CD14-positive monocyte (primary cell): Measurements from ENCODE around the gene TRPC4AP. TPM values are rescaled to one million over a fixed set of nuclear protein-coding genes. Genes with fewer than 3 reads are reported as not detected.
A peak's percentile ranks its signal among the peaks of the same experiment; 100 is the strongest.

Experiments
- DNase-seq, 3 donors: peaks; one replicate each; pipeline ENCODE4 v3.0.0-alpha.2; 2011 to 2022
- H2AFZ ChIP-seq: 2 replicates; pipeline ENCODE4 v1.6.0; 2012; ENCODE audit warnings: mild to moderate bottlenecking, low read depth, low read length, inconsistent platforms; ENCODE audit not compliant: insufficient read depth, poor library complexity, severe bottlenecking
- H3K27ac ChIP-seq, 2 donors: 1 replicate in 1 of 2; 2 replicates in 1 of 2; pipeline ENCODE4 v1.5.1; 2012 to 2013; ENCODE audit warnings: low read length in 2 of 2, control low read depth in 1 of 2, inconsistent platforms in 1 of 2, low read depth in 1 of 2, mild to moderate bottlenecking in 1 of 2
- H3K27me3 ChIP-seq, 2 donors: one replicate each; pipeline versions ENCODE4 v1.6.0 to v1.6.1; 2011 to 2013; ENCODE audit warnings: low read length in 2 of 2; ENCODE audit not compliant: control insufficient read depth in 2 of 2, insufficient read depth in 2 of 2
- H3K36me3 ChIP-seq, 2 donors: replicated peaks in 1 of 2; 1 replicate in 1 of 2; 2 replicates in 1 of 2; pipeline versions ENCODE4 v1.5.1 to v1.6.1; 2012 to 2013; ENCODE audit warnings: low read length in 2 of 2, control low read depth in 1 of 2, inconsistent platforms in 1 of 2, mild to moderate bottlenecking in 1 of 2; ENCODE audit not compliant: insufficient read depth in 2 of 2, control insufficient read depth in 1 of 2
- H3K4me1 ChIP-seq, 2 donors: 1 replicate in 1 of 2; 2 replicates in 1 of 2; pipeline versions ENCODE4 v1.5.1 to v1.6.1; 2012 to 2013; ENCODE audit warnings: low read length in 2 of 2, control low read depth in 1 of 2, inconsistent platforms in 1 of 2, mild to moderate bottlenecking in 1 of 2, moderate library complexity in 1 of 2; ENCODE audit not compliant: insufficient read depth in 2 of 2, control insufficient read depth in 1 of 2
- H3K4me2 ChIP-seq: replicated peaks from 2 replicates; pipeline ENCODE3; 2012; ENCODE audit warnings: low read length, moderate library complexity, mild to moderate bottlenecking; ENCODE audit not compliant: poor library complexity, severe bottlenecking; ENCODE audit errors: extremely low read depth
- H3K4me3 ChIP-seq, 3 experiments: fragments of 200-600 bp in 1 of 3; sonication (generic) in 1 of 3; replicated peaks in 1 of 3; 1 replicate in 2 of 3; 2 replicates in 1 of 3; pipeline ENCODE4 v1.5.1; 2011 to 2013; ENCODE audit warnings: low read length in 3 of 3, mild to moderate bottlenecking in 3 of 3, control low read depth in 2 of 3, low read depth in 2 of 3, inconsistent platforms in 1 of 3, moderate library complexity in 1 of 3
- H3K79me2 ChIP-seq: 2 replicates; pipeline ENCODE4 v1.6.0; 2012; ENCODE audit warnings: mild to moderate bottlenecking, control low read depth, inconsistent platforms, low read length, moderate library complexity; ENCODE audit not compliant: insufficient read depth
- H3K9ac ChIP-seq: 2 replicates; pipeline ENCODE4 v1.6.0; 2017; ENCODE audit warnings: low read length, mild to moderate bottlenecking; ENCODE audit not compliant: insufficient read depth, poor library complexity, severe bottlenecking
- H3K9me3 ChIP-seq, 2 donors: replicated peaks in 1 of 2; 1 replicate in 1 of 2; 2 replicates in 1 of 2; pipeline versions ENCODE4 v1.5.1 to v1.6.1; 2012 to 2013; ENCODE audit warnings: low read length in 2 of 2, control low read depth in 1 of 2; ENCODE audit not compliant: control insufficient read depth in 1 of 2, insufficient read depth in 1 of 2
- H4K20me1 ChIP-seq: 2 replicates; pipeline ENCODE4 v1.6.0; 2012; ENCODE audit warnings: mild to moderate bottlenecking, low read length, control low read depth, moderate library complexity; ENCODE audit not compliant: insufficient read depth
- H3K27ac Mint-ChIP-seq, 7 donors: one replicate each; pipeline ENCODE4 v1.8.0; 2020; ENCODE audit warnings: mild to moderate bottlenecking in 7 of 7, mixed read lengths in 7 of 7, moderate library complexity in 6 of 7, inconsistent platforms in 2 of 7
- H3K27me3 Mint-ChIP-seq, 3 donors: one replicate each; pipeline ENCODE4 v1.8.0; 2021 to 2022; ENCODE audit warnings: low read depth in 3 of 3, mild to moderate bottlenecking in 3 of 3, mixed read lengths in 3 of 3, moderate library complexity in 3 of 3, inconsistent platforms in 1 of 3
- H3K36me3 Mint-ChIP-seq, 2 donors: one replicate each; pipeline ENCODE4 v1.8.0; 2020; ENCODE audit warnings: mixed read lengths in 2 of 2, inconsistent platforms in 1 of 2, mild to moderate bottlenecking in 1 of 2
- H3K4me1 Mint-ChIP-seq: one replicate; pipeline ENCODE4 v1.8.0; 2020; ENCODE audit warnings: mild to moderate bottlenecking, mixed read lengths
- H3K4me3 Mint-ChIP-seq, 2 donors: one replicate each; pipeline ENCODE4 v1.8.0; 2020; ENCODE audit warnings: mild to moderate bottlenecking in 2 of 2, mixed read lengths in 2 of 2, moderate library complexity in 1 of 2
- H3K9me3 Mint-ChIP-seq, 7 donors: one replicate each; pipeline ENCODE4 v1.8.0; 2020 to 2022; ENCODE audit warnings: mixed read lengths in 7 of 7, mild to moderate bottlenecking in 6 of 7, moderate library complexity in 6 of 7, inconsistent platforms in 2 of 7
- WGBS: methylation state at CpG from one replicate; pipeline ENCODE4 v1.1.5; 2013; ENCODE audit warnings: missing lambda C conversion rate; ENCODE audit not compliant: insufficient coverage; 5-methylcytosine and 5-hydroxymethylcytosine counted together
- intact Hi-C, 2 donors: fragments of 100-400 bp; cut with micrococcal nuclease; formaldehyde crosslinking; loops; one replicate each; pipeline versions ENCODE4 v1.15.0 to v1.15.1; 2023
- polyA plus RNA-seq, 3 donors: library from polyadenylated mRNA; depleted of rRNA in 1 of 3; unstranded in 2 of 3; stranded (reverse) in 1 of 3; fragments of 300-500 nt in 2 of 3; fragments of >200 nt in 1 of 3; fragmentation: Illumina TruSeq in 2 of 3; gene quantifications; 1 replicate in 2 of 3; 2 replicates in 1 of 3; pipeline ENCODE4 v1.2.3, GENCODE V29; 2012 to 2021
- TF ChIP-seq, protein P1 (sequence below): fragments of 200-600 bp; IDR thresholded peaks from one replicate; pipeline ENCODE4 v1.8.0; 2022; ENCODE audit warnings: antibody characterized with exemption, mild to moderate bottlenecking

Gene TRPC4AP
- polyA plus RNA-seq, 3 donors: 80.8 to 98.4 (median 88.6) TPM

GRCh38 chr20:35133031-35133430 lies 40.4 kb upstream of the TRPC4AP start:
- H3K27ac Mint-ChIP-seq: peak overlapping the region in 2 of 7 donors; percentile 55 to 77
- Histone ChIP-seq H2AFZ (no peak overlapping the region), H3K4me3 (no peak overlapping the region), H3K9me3 (no peaks in the 10 kb centered on the region), H3K79me2 (peaks cover 8% of the 10 kb centered on the region), H3K4me2 (no peak overlapping the region), H3K4me1 (no peaks in the 10 kb centered on the region), H3K9ac (no peak overlapping the region), H3K27ac (peak overlapping the region in 1 of 2 donors; percentile 14), H3K36me3 (peaks cover 79 to 92% of the 10 kb centered on the region in 2 donors), H3K27me3 (no peaks in the 10 kb centered on the region), H4K20me1 (peaks cover 41% of the 10 kb centered on the region)
- intact Hi-C loops: no loop called here
- TF ChIP-seq, protein P1, sequence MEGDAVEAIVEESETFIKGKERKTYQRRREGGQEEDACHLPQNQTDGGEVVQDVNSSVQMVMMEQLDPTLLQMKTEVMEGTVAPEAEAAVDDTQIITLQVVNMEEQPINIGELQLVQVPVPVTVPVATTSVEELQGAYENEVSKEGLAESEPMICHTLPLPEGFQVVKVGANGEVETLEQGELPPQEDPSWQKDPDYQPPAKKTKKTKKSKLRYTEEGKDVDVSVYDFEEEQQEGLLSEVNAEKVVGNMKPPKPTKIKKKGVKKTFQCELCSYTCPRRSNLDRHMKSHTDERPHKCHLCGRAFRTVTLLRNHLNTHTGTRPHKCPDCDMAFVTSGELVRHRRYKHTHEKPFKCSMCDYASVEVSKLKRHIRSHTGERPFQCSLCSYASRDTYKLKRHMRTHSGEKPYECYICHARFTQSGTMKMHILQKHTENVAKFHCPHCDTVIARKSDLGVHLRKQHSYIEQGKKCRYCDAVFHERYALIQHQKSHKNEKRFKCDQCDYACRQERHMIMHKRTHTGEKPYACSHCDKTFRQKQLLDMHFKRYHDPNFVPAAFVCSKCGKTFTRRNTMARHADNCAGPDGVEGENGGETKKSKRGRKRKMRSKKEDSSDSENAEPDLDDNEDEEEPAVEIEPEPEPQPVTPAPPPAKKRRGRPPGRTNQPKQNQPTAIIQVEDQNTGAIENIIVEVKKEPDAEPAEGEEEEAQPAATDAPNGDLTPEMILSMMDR: no peak
- DNase-seq: no peak
- WGBS: 100% methylated on average over 3 of the region's 5 CpGs
- no peaks in the 10 kb centered on the region for H3K4me1 Mint-ChIP-seq
- H3K9me3 Mint-ChIP-seq: peaks cover 0 to 2% (median 0%) of the 10 kb centered on the region in 7 donors
- peaks cover 77 to 91% of the 10 kb centered on the region in 2 donors for H3K36me3 Mint-ChIP-seq
- no peaks in the 10 kb centered on the region for H3K27me3 Mint-ChIP-seq
- H3K4me3 Mint-ChIP-seq: no peak overlapping the region

DNA sequence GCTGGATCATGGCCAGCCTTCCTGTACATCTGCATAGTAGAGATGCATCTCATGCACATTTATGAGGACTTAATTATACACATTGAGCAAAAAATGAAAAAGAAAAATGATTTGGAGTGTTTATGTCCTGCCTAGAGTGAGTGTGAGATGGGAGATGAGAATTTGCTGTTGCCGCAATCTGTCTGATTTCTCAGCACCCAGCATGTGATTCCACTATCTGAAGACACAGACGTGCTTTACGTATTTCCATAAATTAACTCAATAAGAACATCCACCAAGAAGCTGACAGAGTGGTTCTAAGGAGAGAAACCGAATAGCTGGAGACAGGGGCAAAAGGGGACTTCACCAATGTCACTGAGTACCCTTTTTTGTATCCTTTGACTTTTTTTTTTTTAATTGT lies 39.3 kb upstream of the TRPC4AP start:
- TF ChIP-seq, protein P1: no peak
- H3K4me3 Mint-ChIP-seq: no peak overlapping the region
- peaks cover 76 to 92% of the 10 kb centered on the region in 2 donors for H3K36me3 ChIP-seq
- WGBS: no CpG with 5 or more reads among the region's 4 CpGs
- H3K9me3 Mint-ChIP-seq: peaks cover 0 to 2% (median 0%) of the 10 kb centered on the region in 7 donors
- peak overlapping the region in 1 of 2 donors; percentile 16 for H3K27ac ChIP-seq
- intact Hi-C loops: no loop called here
- no peaks in the 10 kb centered on the region for H3K4me1 Mint-ChIP-seq
- no peaks in the 10 kb centered on the region for H3K27me3 ChIP-seq
- peaks cover 34% of the 10 kb centered on the region for H4K20me1 ChIP-seq
- H3K27me3 Mint-ChIP-seq: no peaks in the 10 kb centered on the region
- no peaks in the 10 kb centered on the region for H3K9me3 ChIP-seq
- no peak overlapping the region for H3K9ac ChIP-seq
- H3K4me3 ChIP-seq: no peak overlapping the region
- peaks cover 72 to 90% of the 10 kb centered on the region in 2 donors for H3K36me3 Mint-ChIP-seq
- H3K27ac Mint-ChIP-seq: peak overlapping the region in 1 of 7 donors; percentile 17
- H3K79me2 ChIP-seq: no peaks in the 10 kb centered on the region
- H3K4me2 ChIP-seq: no peak overlapping the region
- DNase-seq: no peak
- H3K4me1 ChIP-seq: no peaks in the 10 kb centered on the region
- no peak overlapping the region for H2AFZ ChIP-seq
